Nephron (organoid): ENCODE results near the gene TSPAN5.
A peak's percentile ranks its signal among the peaks of the same experiment; 100 is the strongest.

ENCODE experiments used
- H3K27ac Mint-ChIP-seq, 3 experiments: 2 replicates each; pipeline ENCODE4 v1.8.0; 2020; ENCODE audit warnings: mixed read lengths in 3 of 3, mild to moderate bottlenecking in 2 of 3, moderate library complexity in 1 of 3
- H3K27me3 Mint-ChIP-seq: 2 replicates; pipeline ENCODE4 v1.8.0; 2021; ENCODE audit warnings: low read depth, mild to moderate bottlenecking, moderate library complexity, mixed read lengths
- H3K36me3 Mint-ChIP-seq: 2 replicates; pipeline ENCODE4 v1.8.0; 2020; ENCODE audit warnings: low read depth, mixed read lengths
- H3K4me1 Mint-ChIP-seq: 2 replicates; pipeline ENCODE4 v1.8.0; 2020; ENCODE audit warnings: mixed read lengths
- H3K4me3 Mint-ChIP-seq, 3 experiments: 2 replicates each; pipeline ENCODE4 v1.8.0; 2020; ENCODE audit warnings: mild to moderate bottlenecking in 3 of 3, mixed read lengths in 3 of 3, moderate library complexity in 2 of 3
- H3K9me3 Mint-ChIP-seq: 2 replicates; pipeline ENCODE4 v1.8.0; 2020; ENCODE audit warnings: mixed read lengths
- TF ChIP-seq, protein P1 (sequence below), 3 experiments: fragments of 200-600 bp; sonication (generic); IDR thresholded peaks; one replicate each; pipeline ENCODE4 v1.5.0; 2021; ENCODE audit warnings: antibody characterized with exemption in 3 of 3; ENCODE audit not compliant: unreplicated experiment in 3 of 3

TSPAN5 gene

DNA sequence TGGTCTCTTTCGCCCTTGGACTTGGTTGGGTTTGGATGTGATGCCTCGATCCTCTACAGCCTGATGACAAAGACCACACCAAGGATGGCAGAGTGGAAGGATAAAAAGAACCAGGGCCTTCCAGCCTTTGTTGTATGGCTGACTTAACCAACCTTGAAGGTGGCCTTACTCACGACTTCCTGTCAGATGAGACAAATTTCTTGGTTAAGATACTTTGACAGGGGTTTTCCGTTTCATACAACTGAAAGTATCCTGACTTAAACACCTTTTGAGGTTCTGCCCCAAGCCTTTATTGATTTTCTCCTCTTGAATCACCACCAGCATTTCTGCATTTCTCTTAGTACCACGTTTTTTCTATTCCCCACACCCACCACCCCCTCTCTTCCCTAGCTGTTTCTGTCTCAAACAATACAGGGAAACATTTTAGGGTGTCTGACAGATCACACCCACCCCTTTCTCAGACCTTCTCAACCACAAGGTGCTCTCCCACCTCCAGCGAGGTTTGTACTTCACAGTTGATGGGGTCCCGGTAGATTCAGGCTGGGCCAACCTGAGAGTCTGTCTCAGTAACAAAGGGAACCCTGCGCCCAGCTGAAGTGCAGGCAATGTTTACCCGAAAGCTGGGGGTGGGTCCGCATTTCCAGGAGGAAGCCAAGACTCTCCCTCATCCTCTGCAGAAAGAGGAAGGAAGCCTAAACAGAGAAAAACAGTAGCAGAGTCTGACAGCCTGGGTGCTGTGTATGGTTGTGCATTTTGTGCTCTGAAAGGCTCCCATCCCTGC, 5.0 kb upstream of the TSPAN5 start:
- H3K27ac Mint-ChIP-seq, result peak overlapping the region in 1 of 3 experiments; percentile 6
- H3K36me3 Mint-ChIP-seq, result no peaks in the 10 kb centered on the region
- H3K27me3 Mint-ChIP-seq, result peaks cover 31% of the 10 kb centered on the region
- H3K9me3 Mint-ChIP-seq, result peaks cover 4% of the 10 kb centered on the region
- TF ChIP-seq, protein P1, sequence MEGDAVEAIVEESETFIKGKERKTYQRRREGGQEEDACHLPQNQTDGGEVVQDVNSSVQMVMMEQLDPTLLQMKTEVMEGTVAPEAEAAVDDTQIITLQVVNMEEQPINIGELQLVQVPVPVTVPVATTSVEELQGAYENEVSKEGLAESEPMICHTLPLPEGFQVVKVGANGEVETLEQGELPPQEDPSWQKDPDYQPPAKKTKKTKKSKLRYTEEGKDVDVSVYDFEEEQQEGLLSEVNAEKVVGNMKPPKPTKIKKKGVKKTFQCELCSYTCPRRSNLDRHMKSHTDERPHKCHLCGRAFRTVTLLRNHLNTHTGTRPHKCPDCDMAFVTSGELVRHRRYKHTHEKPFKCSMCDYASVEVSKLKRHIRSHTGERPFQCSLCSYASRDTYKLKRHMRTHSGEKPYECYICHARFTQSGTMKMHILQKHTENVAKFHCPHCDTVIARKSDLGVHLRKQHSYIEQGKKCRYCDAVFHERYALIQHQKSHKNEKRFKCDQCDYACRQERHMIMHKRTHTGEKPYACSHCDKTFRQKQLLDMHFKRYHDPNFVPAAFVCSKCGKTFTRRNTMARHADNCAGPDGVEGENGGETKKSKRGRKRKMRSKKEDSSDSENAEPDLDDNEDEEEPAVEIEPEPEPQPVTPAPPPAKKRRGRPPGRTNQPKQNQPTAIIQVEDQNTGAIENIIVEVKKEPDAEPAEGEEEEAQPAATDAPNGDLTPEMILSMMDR (IDR thresholded peaks at IDR 0.05; ENCODE audit: unreplicated experiment in 3 of 3), result no peak
- H3K4me3 Mint-ChIP-seq, result no peak overlapping the region
- H3K4me1 Mint-ChIP-seq, result peaks cover 38% of the 10 kb centered on the region

DNA sequence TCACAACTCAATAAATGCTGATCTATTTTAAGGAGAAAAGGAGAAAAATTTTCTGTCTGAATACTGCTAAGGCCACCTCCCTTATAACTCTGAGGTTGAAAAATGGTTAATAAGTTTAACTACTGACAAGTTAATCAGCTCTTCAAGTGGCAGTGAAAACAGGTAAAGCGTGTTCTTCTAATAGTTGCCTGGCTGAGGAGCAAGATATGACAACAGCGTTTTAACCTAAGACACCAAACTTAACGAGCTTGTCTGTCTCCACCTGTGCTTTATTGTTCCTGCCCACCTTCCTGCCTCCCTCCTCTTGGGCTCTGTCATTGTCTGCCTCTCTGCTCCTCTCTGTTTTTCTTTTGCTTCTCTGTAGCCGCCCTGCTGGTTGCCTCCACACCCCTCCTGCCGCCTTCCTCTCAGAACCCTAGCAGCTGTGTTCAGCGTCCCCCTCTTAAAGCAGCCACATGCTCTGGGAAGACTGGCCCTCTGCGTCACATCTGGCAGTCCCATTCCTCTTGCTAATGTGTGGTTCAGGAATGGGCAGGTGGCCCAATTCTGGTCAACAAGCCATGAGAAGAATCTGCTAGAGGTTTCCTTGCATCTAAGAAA, 4.3 kb upstream of the TSPAN5 start:
- TF ChIP-seq, protein P1 (IDR thresholded peaks at IDR 0.05; ENCODE audit: unreplicated experiment in 3 of 3), result no peak
- peaks cover 4% of the 10 kb centered on the region for H3K9me3 Mint-ChIP-seq
- peaks cover 34% of the 10 kb centered on the region for H3K27me3 Mint-ChIP-seq
- peaks cover 40% of the 10 kb centered on the region for H3K4me1 Mint-ChIP-seq
- H3K4me3 Mint-ChIP-seq, result peak overlapping the region in 2 of 3 experiments; percentile 10 to 28
- peak overlapping the region in 1 of 3 experiments; percentile 6 for H3K27ac Mint-ChIP-seq
- no peaks in the 10 kb centered on the region for H3K36me3 Mint-ChIP-seq

DNA sequence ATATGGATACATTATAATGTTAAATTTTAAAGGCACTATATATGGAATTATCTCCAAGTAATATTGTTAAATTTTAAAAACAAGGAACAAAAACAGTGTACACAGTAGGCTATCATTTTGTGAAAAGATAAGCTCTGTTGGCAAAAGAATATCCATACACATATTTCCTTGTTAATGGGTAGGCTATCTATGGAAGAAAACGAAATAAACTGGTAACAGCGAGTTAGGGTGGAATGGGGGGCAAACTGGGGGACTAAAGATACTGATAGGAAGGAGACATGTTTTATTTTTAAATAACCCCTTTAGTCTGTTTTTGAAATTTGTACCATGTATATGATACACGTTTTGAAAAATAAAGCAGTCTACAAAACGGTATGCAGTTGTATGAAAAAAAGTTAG, 3.6 kb upstream of the TSPAN5 start:
- Mint-ChIP-seq H3K9me3 (peaks cover 4% of the 10 kb centered on the region), H3K27ac (peak overlapping the region in 1 of 3 experiments; percentile 45), H3K4me3 (no peak overlapping the region), H3K4me1 (peaks cover 47% of the 10 kb centered on the region), H3K27me3 (peaks cover 40% of the 10 kb centered on the region), H3K36me3 (no peaks in the 10 kb centered on the region)
- TF ChIP-seq, protein P1 (IDR thresholded peaks at IDR 0.05; ENCODE audit: unreplicated experiment in 3 of 3), result no peak

DNA sequence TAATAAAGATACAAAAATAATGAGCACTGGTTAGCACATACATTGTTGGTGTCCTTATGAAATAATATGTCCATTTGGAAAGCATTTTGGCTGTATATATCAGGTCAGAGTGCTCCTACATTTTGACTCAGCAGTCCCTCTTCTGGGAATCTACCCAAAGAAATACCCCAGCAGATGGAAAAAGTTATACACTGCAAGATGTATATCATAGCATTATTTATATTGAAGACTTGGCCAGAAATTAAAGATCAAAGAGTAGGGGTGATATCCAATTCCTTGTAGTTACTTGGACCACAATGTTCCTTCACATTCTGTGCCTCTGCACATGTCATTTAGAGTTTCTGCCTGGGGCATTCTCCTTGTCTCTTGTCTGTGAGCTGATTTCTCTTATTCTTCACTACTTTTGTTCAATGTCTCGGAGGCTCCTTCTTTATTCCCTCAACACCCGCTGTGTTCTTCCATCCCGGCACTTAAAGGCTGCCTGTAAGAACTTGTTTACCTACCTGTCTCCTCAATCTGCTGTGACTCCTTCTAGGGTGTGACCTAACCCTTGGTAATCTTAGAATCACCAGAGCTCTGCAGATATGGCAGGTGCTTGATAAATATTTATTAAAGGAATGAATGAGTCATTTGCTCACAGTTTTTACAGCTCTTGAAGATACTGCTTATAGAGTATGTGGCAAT, 3.1 kb upstream of the TSPAN5 start:
- TF ChIP-seq, protein P1 (IDR thresholded peaks at IDR 0.05; ENCODE audit: unreplicated experiment in 3 of 3), result no peak
- Mint-ChIP-seq H3K4me1 (peaks cover 52% of the 10 kb centered on the region), H3K9me3 (peaks cover 4% of the 10 kb centered on the region), H3K27me3 (peaks cover 45% of the 10 kb centered on the region), H3K27ac (peak overlapping the region in 2 of 3 experiments; percentile 23 to 45), H3K4me3 (peak overlapping the region in 2 of 3 experiments; percentile 4 to 11), H3K36me3 (no peaks in the 10 kb centered on the region)

DNA sequence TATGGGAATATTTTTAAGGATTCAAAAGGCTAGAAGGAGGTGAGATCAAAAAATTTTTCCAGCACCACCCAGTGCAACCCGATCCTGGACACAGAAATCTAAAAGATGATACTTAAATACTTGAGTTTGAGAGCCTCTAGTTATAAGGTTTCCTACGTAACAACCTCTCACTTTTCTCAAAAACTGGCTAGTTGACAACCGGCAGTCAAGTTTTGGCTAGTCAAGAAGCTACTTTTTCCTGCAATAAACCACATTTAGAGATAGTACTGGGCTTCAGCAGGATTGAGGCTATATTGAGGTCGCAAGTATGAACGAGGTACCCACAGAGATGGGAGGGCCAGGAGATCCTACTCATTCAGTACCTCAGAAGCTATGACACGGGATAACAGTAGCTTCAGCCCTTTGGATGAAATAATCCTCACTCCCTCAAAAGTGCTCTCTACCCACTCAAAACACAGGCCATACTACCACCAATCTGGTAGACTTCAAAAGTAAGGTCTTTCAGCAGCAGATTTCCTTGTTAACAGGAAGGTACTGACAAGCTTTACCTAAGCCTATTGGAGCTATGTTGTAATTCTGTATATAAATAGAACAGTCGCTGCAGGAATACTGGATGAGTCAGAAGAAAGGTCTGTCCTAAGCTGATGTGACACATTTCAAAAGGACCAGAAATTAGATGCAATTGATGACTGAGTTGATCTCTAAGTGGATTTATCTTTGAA, 1.5 kb upstream of the TSPAN5 start:
- peak overlapping the region; percentile 82 to 87 (median 83) for H3K4me3 Mint-ChIP-seq
- peaks cover 4% of the 10 kb centered on the region for H3K9me3 Mint-ChIP-seq
- peaks cover 47% of the 10 kb centered on the region for H3K27me3 Mint-ChIP-seq
- TF ChIP-seq, protein P1 (IDR thresholded peaks at IDR 0.05; ENCODE audit: unreplicated experiment in 3 of 3), result no peak
- H3K4me1 Mint-ChIP-seq, result peaks cover 68% of the 10 kb centered on the region
- no peaks in the 10 kb centered on the region for H3K36me3 Mint-ChIP-seq
- H3K27ac Mint-ChIP-seq, result peak overlapping the region in 2 of 3 experiments; percentile 12 to 37
